B cell (primary cell): Measurements from ENCODE around the gene KLHL18. TPM values are rescaled to one million over a fixed set of nuclear protein-coding genes. Genes with fewer than 3 reads are reported as not detected.

Experiments used
- ATAC-seq: fragments of 200-7000 bp; cut with Tn5 transposase; one replicate; pipeline ENCODE4 v1.10.0; 2021; ENCODE audit warnings: low read depth, mild to moderate bottlenecking, moderate number of reproducible peaks, moderate library complexity
- CTCF ChIA-PET: fragments of 350-600 bp; sonication (Branson Sonifier 250); formaldehyde crosslinking; loops from one replicate; lab custom pipeline; 2021; ENCODE audit warnings: antibody characterized with exemption, inconsistent platforms; lab: Charles Lee
- POLR2A ChIA-PET: fragments of 350-600 bp; sonication (Branson Sonifier 250); formaldehyde crosslinking; loops from one replicate; lab custom pipeline; 2021; ENCODE audit warnings: antibody characterized with exemption; lab: Charles Lee
- DNase-seq: peaks from one replicate; pipeline ENCODE4 v3.0.0; 2013
- H2AFZ ChIP-seq: 2 replicates; pipeline ENCODE4 v1.6.1; 2012; ENCODE audit warnings: mild to moderate bottlenecking, low read depth, low read length; ENCODE audit not compliant: insufficient read depth, poor library complexity, severe bottlenecking
- H3K27ac ChIP-seq, 2 donors: 1 replicate in 1 of 2; 2 replicates in 1 of 2; pipeline ENCODE4 v1.5.1; 2012 to 2013; ENCODE audit warnings: low read length in 2 of 2, mild to moderate bottlenecking in 2 of 2, moderate library complexity in 1 of 2
- H3K27me3 ChIP-seq, 4 experiments: fragments of 200-600 bp in 1 of 4; sonication (generic) in 1 of 4; replicated peaks in 1 of 4; 1 replicate in 2 of 4; 2 replicates in 2 of 4; pipeline versions ENCODE4 v1.6.1 to v1.7.0; 2013 to 2016; ENCODE audit warnings: low read length in 3 of 4, mild to moderate bottlenecking in 2 of 4, mixed read lengths in 1 of 4, moderate library complexity in 1 of 4; ENCODE audit not compliant: insufficient read depth in 4 of 4, control insufficient read depth in 3 of 4; ENCODE audit errors: control extremely low read depth in 1 of 4
- H3K36me3 ChIP-seq, 2 experiments: replicated peaks in 1 of 2; 1 replicate in 1 of 2; 2 replicates in 1 of 2; pipeline versions ENCODE4 v1.6.1 to v1.7.1; 2013; ENCODE audit warnings: low read length in 1 of 2; ENCODE audit not compliant: insufficient read depth in 2 of 2, control insufficient read depth in 1 of 2; ENCODE audit errors: control extremely low read depth in 1 of 2, extremely low read depth in 1 of 2
- H3K4me1 ChIP-seq, 2 donors: fragments of 200-600 bp in 1 of 2; sonication (generic) in 1 of 2; 1 replicate in 1 of 2; 2 replicates in 1 of 2; pipeline versions ENCODE4 v1.5.1 to v1.6.1; 2013 to 2017; ENCODE audit warnings: low read length in 2 of 2; ENCODE audit not compliant: control insufficient read depth in 2 of 2, insufficient read depth in 2 of 2
- H3K4me2 ChIP-seq: replicated peaks from 2 replicates; pipeline ENCODE3; 2012; ENCODE audit warnings: mild to moderate bottlenecking, low read depth, low read length; ENCODE audit not compliant: poor library complexity, severe bottlenecking
- H3K4me3 ChIP-seq, 5 experiments: fragments of 200-600 bp in 1 of 5; sonication (generic) in 1 of 5; 1 replicate in 3 of 5; 2 replicates in 2 of 5; pipeline versions ENCODE4 v1.5.1 to v1.7.0; 2011 to 2016; ENCODE audit warnings: low read length in 4 of 5, mild to moderate bottlenecking in 4 of 5, low read depth in 2 of 5, control low read depth in 1 of 5, moderate library complexity in 1 of 5; ENCODE audit not compliant: insufficient read depth in 1 of 5; ENCODE audit errors: control extremely low read depth in 1 of 5, extremely low read depth in 1 of 5
- H3K79me2 ChIP-seq: fragments of 200-600 bp; sonication (generic); one replicate; pipeline ENCODE4 v1.6.0; 2016; ENCODE audit warnings: low read length; ENCODE audit not compliant: control insufficient read depth, insufficient read depth
- H3K9ac ChIP-seq: fragments of 200-600 bp; sonication (generic); 2 replicates; pipeline ENCODE4 v1.6.1; 2017; ENCODE audit warnings: mild to moderate bottlenecking, low read length, moderate library complexity
- H3K9me3 ChIP-seq, 3 donors: one replicate each; pipeline versions ENCODE4 v1.6.1 to v1.7.1; 2013; ENCODE audit warnings: low read length in 2 of 3; ENCODE audit not compliant: control insufficient read depth in 2 of 3, insufficient read depth in 1 of 3; ENCODE audit errors: control extremely low read depth in 1 of 3
- H4K20me1 ChIP-seq: 2 replicates; pipeline ENCODE4 v1.6.0; 2012; ENCODE audit warnings: mild to moderate bottlenecking, low read length; ENCODE audit not compliant: insufficient read depth, control insufficient read depth, poor library complexity, severe bottlenecking
- H3K27ac Mint-ChIP-seq: one replicate; pipeline ENCODE4 v1.8.0; 2021; ENCODE audit warnings: mixed read lengths
- H3K27me3 Mint-ChIP-seq: one replicate; pipeline ENCODE4 v1.8.0; 2021; ENCODE audit warnings: mixed read lengths
- H3K4me1 Mint-ChIP-seq: one replicate; pipeline ENCODE4 v1.8.0; 2021; ENCODE audit warnings: mixed read lengths
- H3K4me3 Mint-ChIP-seq: one replicate; pipeline ENCODE4 v1.8.0; 2021; ENCODE audit warnings: mixed read lengths
- H3K9me3 Mint-ChIP-seq: one replicate; pipeline ENCODE4 v1.8.0; 2022; ENCODE audit warnings: mixed read lengths; ENCODE audit not compliant: insufficient read depth
- CTCF ChIP-seq: fragments of 200-600 bp; IDR thresholded peaks from one replicate; pipeline ENCODE4 v1.8.0; 2022; ENCODE audit warnings: antibody characterized with exemption, mild to moderate bottlenecking
- EZH2 ChIP-seq: IDR thresholded peaks from 2 replicates; pipeline ENCODE4 v1.6.1; 2012; ENCODE audit warnings: borderline replicate concordance, low read depth, mild to moderate bottlenecking, moderate library complexity, low read length; ENCODE audit not compliant: insufficient read depth, poor library complexity, severe bottlenecking
- WGBS: methylation state at CpG from one replicate; pipeline ENCODE4 v1.1.5; 2013; ENCODE audit warnings: missing lambda C conversion rate; ENCODE audit not compliant: insufficient coverage; 5-methylcytosine and 5-hydroxymethylcytosine counted together
- intact Hi-C: fragments of 100-400 bp; cut with micrococcal nuclease; formaldehyde crosslinking; loops from one replicate; pipeline ENCODE4 v1.10.0; 2022
- polyA plus RNA-seq: library from polyadenylated mRNA; depleted of rRNA; stranded (reverse); fragments of >200 nt; gene quantifications from 2 replicates; pipeline ENCODE4 v1.2.3, GENCODE V29; 2012
- total RNA-seq, 2 donors: library from RNA; stranded (reverse); fragments of 120-200 nt in 1 of 2; gene quantifications; 1 replicate in 1 of 2; 2 replicates in 1 of 2; pipeline versions ENCODE4 v1.2.3 to v1.2.4, GENCODE V29; 2013 to 2022

KLHL18 gene
- total and polyA plus RNA-seq, 2 donors (not counting 1 experiment from before 2014, with no cell fraction given): 30.9 to 50.8 TPM

- Histone ChIP-seq H3K4me3 (no peak overlapping the region), H2AFZ (no peak overlapping the region), H3K79me2 (no peaks in the 10 kb centered on the region), H3K27me3 (no peaks in the 10 kb centered on the region), H3K4me1 (no peaks in the 10 kb centered on the region), H4K20me1 (no peaks in the 10 kb centered on the region), H3K27ac (no peak overlapping the region), H3K9me3 (no peaks in the 10 kb centered on the region), H3K36me3 (no peaks in the 10 kb centered on the region), H3K9ac (no peak overlapping the region), H3K4me2 (no peak overlapping the region)
- Mint-ChIP-seq H3K27me3 (no peaks in the 10 kb centered on the region), H3K9me3 (no peaks in the 10 kb centered on the region), H3K4me1 (no peaks in the 10 kb centered on the region), H3K27ac (no peak overlapping the region), H3K4me3 (no peak overlapping the region)
- ChIA-PET CTCF (no interaction called here), POLR2A (no interaction called here)
- intact Hi-C loops: no loop called here
- DNase-seq (no peak), ATAC-seq (no peak)
- 90% methylated on average over 6 of the region's 6 CpGs for WGBS
- TF ChIP-seq CTCF (no peak), EZH2 (no peak)
Measured at GRCh38 chr3:47239929-47240328, 42.8 kb upstream of the KLHL18 start.

- no peaks in the 10 kb centered on the region for H3K36me3 ChIP-seq
- no peaks in the 10 kb centered on the region for H3K27me3 ChIP-seq
- H3K27me3 Mint-ChIP-seq: no peaks in the 10 kb centered on the region
- intact Hi-C loops: no loop called here
- no peaks in the 10 kb centered on the region for H3K4me1 Mint-ChIP-seq
- no peak overlapping the region for H3K27ac Mint-ChIP-seq
- no peak overlapping the region for H3K4me3 Mint-ChIP-seq
- no peak overlapping the region for H3K4me2 ChIP-seq
- no peak overlapping the region for H3K9ac ChIP-seq
- no peaks in the 10 kb centered on the region for H3K9me3 ChIP-seq
- ChIA-PET POLR2A (no interaction called here), CTCF (no interaction called here)
- no peaks in the 10 kb centered on the region for H4K20me1 ChIP-seq
- ATAC-seq: no peak
- no peaks in the 10 kb centered on the region for H3K9me3 Mint-ChIP-seq
- 96% methylated on average over 6 of the region's 9 CpGs for whole genome bisulfite sequencing
- DNase-seq: no peak
- no peak overlapping the region for H3K4me3 ChIP-seq
- no peaks in the 10 kb centered on the region for H3K79me2 ChIP-seq
- no peak overlapping the region for H3K27ac ChIP-seq
- TF ChIP-seq EZH2: no peak
- no peak for TF ChIP-seq CTCF
- H2AFZ ChIP-seq: no peak overlapping the region
- no peaks in the 10 kb centered on the region for H3K4me1 ChIP-seq
Measured at GRCh38 chr3:47243419-47244147, 39.2 kb upstream of the KLHL18 start.
